ENCODE measurements around the gene KCTD20. TPM values are rescaled to one million over a fixed set of nuclear protein-coding genes. Genes with fewer than 3 reads are reported as not detected.
"Not testable (repeated sequence)": the region's sequence is repeated elsewhere in the genome, so short reads cannot be mapped to it uniquely, and the experiment has no call there.

Gene KCTD20
- total and polyA plus RNA-seq, 2 experiments from 2014 or later: 7.4 to 25.0 TPM

- not testable (repeated sequence) for ATAC-seq; H3K4me1 Mint-ChIP-seq; H2AFZ ChIP-seq; H3K27ac Mint-ChIP-seq; H3K4me3 ChIP-seq; DNase-seq (ENCODE audit: low spot score); H3K4me3 Mint-ChIP-seq; H3K36me3 ChIP-seq (ENCODE audit: insufficient read depth); H3F3A ChIP-seq (replicated peaks; ENCODE audit: low read depth); H3K4me1 ChIP-seq (ENCODE audit: insufficient read depth); H3K27ac ChIP-seq (ENCODE audit: low read depth); H3K27me3 ChIP-seq (ENCODE audit: insufficient read depth); H3K4me2 ChIP-seq; H3K27me3 Mint-ChIP-seq (ENCODE audit: insufficient read depth, low read depth, poor library complexity); H3K9me3 Mint-ChIP-seq; H3K9me2 ChIP-seq (ENCODE audit: insufficient read depth)
- Histone ChIP-seq H3K79me2 (replicated peaks; ENCODE audit: insufficient read depth) (peaks cover 100% of the 10 kb centered on the region), H4K20me1 (replicated peaks; ENCODE audit: insufficient read depth) (peaks cover 20% of the 10 kb centered on the region)
- peaks cover 30% of the 10 kb centered on the region for H3K36me3 Mint-ChIP-seq (ENCODE audit: low read depth)
Measured at GRCh38 chr6:36449173-36449572, 6.4 kb downstream of the KCTD20 start.

- H3K9me3 Mint-ChIP-seq, ATAC-seq: not testable (repeated sequence)
Measured at GRCh38 chr6:36452897-36453296, 10.1 kb downstream of the KCTD20 start.

GRCh38 chr6:36455486-36456027, 12.8 kb downstream of the KCTD20 start:
- no peaks in the 10 kb centered on the region for H3K4me1 Mint-ChIP-seq
- Histone ChIP-seq H3K4me2 (no peak overlapping the region), H3K36me3 (ENCODE audit: insufficient read depth) (no peaks in the 10 kb centered on the region), H3K4me1 (ENCODE audit: insufficient read depth) (no peaks in the 10 kb centered on the region), H3K27me3 (ENCODE audit: insufficient read depth) (no peaks in the 10 kb centered on the region), H3K9me2 (ENCODE audit: insufficient read depth) (no peaks in the 10 kb centered on the region), H4K20me1 (replicated peaks; ENCODE audit: insufficient read depth) (peaks cover 20% of the 10 kb centered on the region), H3K79me2 (replicated peaks; ENCODE audit: insufficient read depth) (peaks cover 98% of the 10 kb centered on the region), H3K4me3 (no peak overlapping the region), H3K27ac (ENCODE audit: low read depth) (no peak overlapping the region), H3F3A (replicated peaks; ENCODE audit: low read depth) (no peaks in the 10 kb centered on the region), H2AFZ (no peak overlapping the region)
- ATAC-seq (no peak), DNase-seq (ENCODE audit: low spot score) (no peak)
- no peaks in the 10 kb centered on the region for H3K9me3 Mint-ChIP-seq
- no peak overlapping the region for H3K4me3 Mint-ChIP-seq
- H3K27me3 Mint-ChIP-seq (ENCODE audit: insufficient read depth, low read depth, poor library complexity): peaks cover 3% of the 10 kb centered on the region
- H3K36me3 Mint-ChIP-seq (ENCODE audit: low read depth): peaks cover 10% of the 10 kb centered on the region; the same call in 2 of the 3 replicates
- H3K27ac Mint-ChIP-seq: no peak overlapping the region
- TF ChIP-seq ZNF114 (CRISPR knock-in tag; IDR thresholded peaks at IDR 0.05) (no peak), EZH2phosphoT487 (IDR thresholded peaks at IDR 0.05; ENCODE audit: unreplicated experiment) (no peak), EZH2 (IDR thresholded peaks at IDR 0.05; ENCODE audit: low read depth, unreplicated experiment) (no peak), ZNF331 (CRISPR knock-in tag; IDR thresholded peaks at IDR 0.05; ENCODE audit: low read depth) (no peak), CREB1 (CRISPR knock-in tag; IDR thresholded peaks at IDR 0.05; ENCODE audit: low read depth) (no peak), REST (IDR thresholded peaks at IDR 0.05; ENCODE audit: unreplicated experiment) (no peak), NANOG (IDR thresholded peaks at IDR 0.05; ENCODE audit: borderline replicate concordance) (no peak), STAT1 (IDR thresholded peaks at IDR 0.05; ENCODE audit: unreplicated experiment) (no peak)

More at GRCh38 chr6:36452897-36453296, 10.1 kb downstream of the KCTD20 start:
- H3K4me3 Mint-ChIP-seq; H3K27me3 ChIP-seq (ENCODE audit: insufficient read depth); H3K27ac Mint-ChIP-seq; H2AFZ ChIP-seq; DNase-seq (ENCODE audit: low spot score); H3K4me3 ChIP-seq; H3F3A ChIP-seq (replicated peaks; ENCODE audit: low read depth); H3K27ac ChIP-seq (ENCODE audit: low read depth); H3K4me1 ChIP-seq (ENCODE audit: insufficient read depth); H3K36me3 ChIP-seq (ENCODE audit: insufficient read depth); H3K4me2 ChIP-seq; H3K4me1 Mint-ChIP-seq; H3K9me2 ChIP-seq (ENCODE audit: insufficient read depth); H3K27me3 Mint-ChIP-seq (ENCODE audit: insufficient read depth, low read depth, poor library complexity): not testable (repeated sequence)
- H4K20me1 ChIP-seq (replicated peaks; ENCODE audit: insufficient read depth): peaks cover 17% of the 10 kb centered on the region
- peaks cover 27% of the 10 kb centered on the region for H3K36me3 Mint-ChIP-seq (ENCODE audit: low read depth)
- peaks cover 100% of the 10 kb centered on the region for H3K79me2 ChIP-seq (replicated peaks; ENCODE audit: insufficient read depth)
